Body of pancreas (tissue), 4 donors: Measurements from ENCODE around the gene DEFB116. TPM values are rescaled to one million over a fixed set of nuclear protein-coding genes. Genes with fewer than 3 reads are reported as not detected.
A peak's percentile ranks its signal among the peaks of the same experiment; 100 is the strongest.

Experiments used
- ATAC-seq: fragments of 150-250 bp; one replicate; pipeline ENCODE4 v1.9.1; 2016
- DNase-seq, 4 donors: peaks; one replicate each; pipeline ENCODE4 v3.0.0-alpha.2; 2019
- H3K27ac ChIP-seq, 4 donors: fragments of 200-600 bp; sonication (generic); 1 replicate in 3 of 4; 2 replicates in 1 of 4; pipeline versions ENCODE4 v1.5.1 to v1.6.1; 2016 to 2019; ENCODE audit warnings: mild to moderate bottlenecking in 1 of 4, mixed read lengths in 1 of 4, moderate library complexity in 1 of 4
- H3K27me3 ChIP-seq, 2 donors: fragments of 200-600 bp; sonication (generic); one replicate each; pipeline ENCODE4 v1.6.0; 2016; ENCODE audit warnings: mild to moderate bottlenecking in 1 of 2
- H3K36me3 ChIP-seq, 2 donors: fragments of 200-600 bp; sonication (generic); replicated peaks in 1 of 2; 2 replicates each; pipeline ENCODE4 v1.5.1; 2016; ENCODE audit warnings: low read depth in 2 of 2; ENCODE audit not compliant: insufficient read depth in 1 of 2
- H3K4me1 ChIP-seq: fragments of 200-600 bp; sonication (generic); one replicate; pipeline ENCODE4 v1.6.0; 2016
- H3K4me3 ChIP-seq, 2 donors: fragments of 200-600 bp; sonication (generic); 1 replicate in 1 of 2; 2 replicates in 1 of 2; pipeline ENCODE4 v1.5.1; 2016 to 2019
- H3K9me3 ChIP-seq, 3 donors: fragments of 200-600 bp; sonication (generic); 1 replicate in 2 of 3; 2 replicates in 1 of 3; pipeline ENCODE4 v1.5.1; 2016
- CTCF ChIP-seq, 7 experiments: fragments of 450-650 bp in 4 of 7; fragments of 200-600 bp in 3 of 7; sonication (generic) in 3 of 7; IDR thresholded peaks; one replicate each; pipeline ENCODE4 v1.5.1; 2016 to 2019; ENCODE audit warnings: antibody characterized with exemption in 7 of 7
- POLR2A ChIP-seq, 3 donors: fragments of 450-650 bp; IDR thresholded peaks; one replicate each; pipeline ENCODE4 v1.6.1; 2016; ENCODE audit warnings: antibody characterized with exemption in 3 of 3, mild to moderate bottlenecking in 2 of 3
- WGBS, 2 donors: methylation state at CpG; one replicate each; pipeline ENCODE4 v1.1.5; 2017; 5-methylcytosine and 5-hydroxymethylcytosine counted together
- intact Hi-C: fragments of 100-400 bp; cut with DNase I; formaldehyde crosslinking; loops from one replicate; pipeline ENCODE4 v1.15.1; 2023
- total RNA-seq, 2 donors: library from RNA; depleted of rRNA; stranded (reverse); fragments of >200 nt; gene quantifications; one replicate each; pipeline ENCODE4 v1.1.0, GENCODE V29; 2016

The DEFB116 gene
- total RNA-seq, 2 donors from 2014 or later: not detected

GRCh38 chr20:31278178-31278577 is 30.2 kb downstream of the DEFB116 start:
- no peaks in the 10 kb centered on the region for H3K36me3 ChIP-seq

GRCh38 chr20:31274441-31274840 is 33.9 kb downstream of the DEFB116 start:
- H3K4me1 ChIP-seq: no peaks in the 10 kb centered on the region
- no peak for TF ChIP-seq CTCF (IDR thresholded peaks at IDR 0.05)
- no peak for TF ChIP-seq POLR2A (IDR thresholded peaks at IDR 0.05)
- intact Hi-C loops: no loop called here
- ATAC-seq (no peak), DNase-seq (no peak)
- H3K36me3 ChIP-seq: no peaks in the 10 kb centered on the region
- WGBS, 2 donors: 70 to 90% methylated on average over 9 to 20 of the region's 20 CpGs
- no peak overlapping the region for H3K4me3 ChIP-seq
- no peaks in the 10 kb centered on the region for H3K27me3 ChIP-seq
- no peak overlapping the region for H3K27ac ChIP-seq
- H3K9me3 ChIP-seq: peaks cover 0 to 20% (median 0%) of the 10 kb centered on the region in 3 donors

More at GRCh38 chr20:31278178-31278577, 30.2 kb downstream of the DEFB116 start:
- H3K4me1 ChIP-seq: no peaks in the 10 kb centered on the region
- no peak overlapping the region for H3K27ac ChIP-seq
- 75 to 86% methylated on average over 1 of the region's 1 CpG for WGBS, 2 donors
- DNase-seq (no peak), ATAC-seq (no peak)
- no peaks in the 10 kb centered on the region for H3K27me3 ChIP-seq
- intact Hi-C loops: no loop called here
- H3K9me3 ChIP-seq: peaks cover 0 to 5% (median 0%) of the 10 kb centered on the region in 3 donors
- H3K4me3 ChIP-seq: no peak overlapping the region
- TF ChIP-seq CTCF (IDR thresholded peaks at IDR 0.05): no peak
- TF ChIP-seq POLR2A (IDR thresholded peaks at IDR 0.05): no peak

- TF ChIP-seq POLR2A (IDR thresholded peaks at IDR 0.05) (no peak), CTCF (IDR thresholded peaks at IDR 0.05) (peak in 5 of 7 experiments; percentile 24 to 38 (median 32))
- WGBS, 2 donors: 29 to 50% methylated on average over 6 of the region's 6 CpGs
Measured at GRCh38 chr20:31260326-31260932, 48.0 kb downstream of the DEFB116 start.

GRCh38 chr20:31257364-31257763 is 51.0 kb downstream of the DEFB116 start, which contains the start of gene DEFB115:
Gene DEFB115, plus strand, starts transcription at chr20:31257664. Its CDS starts 0 bp downstream, at chr20:31257664.
- Histone ChIP-seq H3K27ac (no peak within 1 kb of the TSS), H3K36me3 (no peaks in the 10 kb centered on the region), H3K9me3 (no peaks in the 10 kb centered on the region), H3K27me3 (no peaks in the 10 kb centered on the region), H3K4me1 (no peaks in the 10 kb centered on the region), H3K4me3 (no peak within 1 kb of the TSS)
- DNase-seq: no peak
- WGBS, 2 donors: 36 to 44% methylated on average over 2 of the region's 2 CpGs
- TF ChIP-seq POLR2A (IDR thresholded peaks at IDR 0.05) (no peak), CTCF (IDR thresholded peaks at IDR 0.05) (no peak)
- intact Hi-C loops: loop anchor here (10.0 kb wide), 1 partner anchor 57 kb away; no protein-coding TSS in a partner anchor
- ATAC-seq: no peak

More at GRCh38 chr20:31260326-31260932, 48.0 kb downstream of the DEFB116 start:
- Histone ChIP-seq H3K36me3 (no peaks in the 10 kb centered on the region), H3K4me1 (no peaks in the 10 kb centered on the region), H3K9me3 (no peaks in the 10 kb centered on the region), H3K27ac (no peak overlapping the region), H3K27me3 (no peaks in the 10 kb centered on the region), H3K4me3 (no peak overlapping the region)
- DNase-seq (no peak), ATAC-seq (no peak)
- intact Hi-C loops: no loop called here

GRCh38 chr20:31256959-31257358 is 51.4 kb downstream of the DEFB116 start:
- intact Hi-C loops: loop anchor here (10.0 kb wide), 1 partner anchor 58 kb away; no protein-coding TSS in a partner anchor
- ATAC-seq (no peak), DNase-seq (no peak)
- Histone ChIP-seq H3K9me3 (no peaks in the 10 kb centered on the region), H3K27ac (no peak overlapping the region), H3K4me1 (no peaks in the 10 kb centered on the region), H3K4me3 (no peak overlapping the region), H3K36me3 (no peaks in the 10 kb centered on the region), H3K27me3 (no peaks in the 10 kb centered on the region)
- WGBS, 2 donors: 15 to 32% methylated on average over 3 of the region's 3 CpGs
- TF ChIP-seq CTCF (IDR thresholded peaks at IDR 0.05) (no peak), POLR2A (IDR thresholded peaks at IDR 0.05) (no peak)
